Kidney (tissue), 14 donors: Measurements from ENCODE around the gene PDZK1. TPM values are rescaled to one million over a fixed set of nuclear protein-coding genes. Genes with fewer than 3 reads are reported as not detected.
A peak's percentile ranks its signal among the peaks of the same experiment; 100 is the strongest.
"Not testable (repeated sequence)": the region's sequence is repeated elsewhere in the genome, so short reads cannot be mapped to it uniquely, and the experiment has no call there.

Experiments used
- DNase-seq, 5 donors: peaks; one replicate each; pipeline ENCODE4 v3.0.0-alpha.2; 2013 to 2020
- FAIRE-seq: peaks from 2 replicates; lab custom pipeline; 2012; peaks lifted over from hg19 to GRCh38; lab: Jason Lieb, UNC
- H3K27ac ChIP-seq, 2 donors: one replicate each; pipeline ENCODE4 v1.7.0; 2013; ENCODE audit warnings: low read depth in 2 of 2, low read length in 2 of 2, inconsistent platforms in 1 of 2
- H3K27me3 ChIP-seq: one replicate; pipeline ENCODE4 v1.7.1; 2013; ENCODE audit warnings: low read length, inconsistent platforms; ENCODE audit not compliant: control insufficient read depth, insufficient read depth
- H3K36me3 ChIP-seq, 3 donors: one replicate each; pipeline versions ENCODE4 v1.7.0 to v1.7.1; 2013; ENCODE audit warnings: low read length in 3 of 3, control low read depth in 1 of 3, inconsistent platforms in 1 of 3; ENCODE audit not compliant: insufficient read depth in 3 of 3, control insufficient read depth in 2 of 3
- H3K4me1 ChIP-seq, 3 donors: one replicate each; pipeline versions ENCODE4 v1.7.0 to v1.7.1; 2013; ENCODE audit warnings: low read length in 3 of 3, inconsistent platforms in 1 of 3, low read depth in 1 of 3; ENCODE audit not compliant: control insufficient read depth in 2 of 3, insufficient read depth in 2 of 3
- H3K4me3 ChIP-seq, 3 donors: one replicate each; pipeline versions ENCODE4 v1.7.0 to v1.8.1; 2013; ENCODE audit warnings: low read length in 3 of 3, control low read depth in 1 of 3, inconsistent platforms in 1 of 3
- H3K9ac ChIP-seq, 3 donors: one replicate each; pipeline versions ENCODE4 v1.7.0 to v1.7.1; 2013; ENCODE audit warnings: low read length in 3 of 3, control low read depth in 1 of 3, inconsistent platforms in 1 of 3
- H3K9me3 ChIP-seq, 3 donors: one replicate each; pipeline versions ENCODE4 v1.7.0 to v1.7.1; 2013; ENCODE audit warnings: low read length in 3 of 3, control low read depth in 1 of 3, inconsistent platforms in 1 of 3; ENCODE audit not compliant: control insufficient read depth in 2 of 3, insufficient read depth in 1 of 3
- CTCF ChIP-seq: IDR thresholded peaks from 3 replicates; pipeline ENCODE4 v1.5.1; 2012; ENCODE audit warnings: mild to moderate bottlenecking, moderate library complexity, borderline replicate concordance; ENCODE audit not compliant: insufficient read depth; ENCODE audit errors: extremely low read depth
- intact Hi-C: fragments of 100-400 bp; cut with DNase I; formaldehyde crosslinking; loops from one replicate; pipeline ENCODE4 v1.11.1; 2022
- polyA plus RNA-seq: library from polyadenylated mRNA; stranded (reverse); fragments of 350-450 nt; fragmentation: Illumina TruSeq; extraction: RNeasy Lipid Tissue Mini Kit (QIAGEN cat#74804); gene quantifications from one replicate; pipeline ENCODE4 v1.2.3, GENCODE V29; 2014; ENCODE audit warnings: low read depth, low replicate concordance; ENCODE audit not compliant: insufficient read depth
- total RNA-seq: library from RNA; stranded (reverse); fragmentation: NEBNext Ultra II Directional; extraction: Animal tissue kit (Norgen Biotek cat#: 25700); gene quantifications from one replicate; pipeline ENCODE4 v1.2.1, GENCODE V29; 2021
- donor health status: control.
- donor health status: control.
- donor health status: control.
- donor health status: control.
- donor health status: control.
- donor health status: DM: yes; HTN: yes; CAD: no.
- donor health status: Normal renal cell carcinoma (clear cell type).

PDZK1 gene
- total and polyA plus RNA-seq, 2 donors from 2014 or later: 152 to 659 TPM

DNA sequence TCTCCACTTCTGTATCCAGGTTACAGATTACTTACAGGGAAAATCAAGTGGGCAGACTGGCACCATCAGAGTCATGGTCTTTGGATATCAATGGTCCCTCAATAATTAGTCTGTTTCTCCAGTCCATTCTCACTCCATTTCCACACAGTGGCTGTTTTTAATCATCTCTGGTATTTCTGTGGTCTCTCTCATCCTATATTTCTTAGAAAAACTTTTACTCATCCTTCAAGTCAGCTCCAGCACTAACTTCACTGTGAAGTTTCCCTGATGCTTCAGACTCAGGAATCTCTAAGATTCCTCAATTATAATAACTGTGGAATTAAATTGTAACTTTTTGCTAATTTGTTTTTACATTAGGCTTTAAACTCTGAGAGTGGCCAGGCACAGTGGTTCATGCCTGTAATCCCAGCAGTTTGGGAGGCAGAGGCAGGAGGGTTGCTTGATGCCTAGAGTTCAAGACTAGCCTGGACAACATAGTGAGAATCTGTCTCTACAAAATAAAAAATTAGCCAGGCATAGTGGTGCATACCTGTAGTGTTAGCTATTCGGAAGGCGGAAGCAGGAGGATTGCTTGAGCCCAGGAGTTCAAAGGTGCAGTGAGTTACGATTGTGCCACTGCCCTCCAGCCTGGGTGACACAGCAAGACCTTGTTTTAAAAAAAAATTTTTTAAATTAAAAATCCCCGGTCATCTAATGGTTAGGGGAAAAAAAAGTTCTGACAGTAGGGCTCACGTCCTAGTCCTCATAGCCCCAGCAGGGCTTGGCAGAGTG, 22.7 kb upstream of the PDZK1 start:
- no peaks in the 10 kb centered on the region for H3K27me3 ChIP-seq
- no peaks in the 10 kb centered on the region for H3K4me1 ChIP-seq
- TF ChIP-seq CTCF: no peak
- no peaks in the 10 kb centered on the region for H3K9me3 ChIP-seq
- no peak overlapping the region for H3K9ac ChIP-seq
- H3K4me3 ChIP-seq: no peak overlapping the region
- no peak overlapping the region for H3K27ac ChIP-seq
- no peak for FAIRE-seq
- no peaks in the 10 kb centered on the region for H3K36me3 ChIP-seq
- no peak for DNase-seq
- intact Hi-C loops: no loop called here

GRCh38 chr1:145729196-145729595, 22.0 kb upstream of the PDZK1 start:
- no peak for TF ChIP-seq CTCF

DNA sequence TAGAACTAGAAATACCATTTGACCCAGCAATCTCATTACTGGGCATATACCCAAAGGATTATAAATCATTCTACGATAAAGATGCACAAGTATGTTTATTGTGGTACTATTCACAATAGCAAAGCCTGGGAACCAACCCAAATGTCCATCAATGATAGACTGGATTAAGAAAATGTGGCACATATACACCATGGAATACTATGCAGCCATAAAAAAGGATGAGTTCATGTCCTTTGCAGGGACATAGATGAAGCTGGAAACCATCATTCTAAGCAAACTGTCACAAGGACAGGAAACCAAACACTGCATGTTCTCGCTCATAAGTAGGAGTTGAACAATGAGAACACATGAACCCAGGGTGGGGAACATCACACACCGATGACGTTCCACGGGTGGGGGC, 19.0 kb upstream of the PDZK1 start:
- H3K27me3 ChIP-seq, DNase-seq, H3K36me3 ChIP-seq, H3K9ac ChIP-seq, H3K4me1 ChIP-seq, H3K4me3 ChIP-seq, H3K9me3 ChIP-seq, H3K27ac ChIP-seq, intact Hi-C loops, FAIRE-seq: not testable (repeated sequence)

More at GRCh38 chr1:145729196-145729595, 22.0 kb upstream of the PDZK1 start:
- no peak for DNase-seq
- no peaks in the 10 kb centered on the region for H3K4me1 ChIP-seq
- no peak overlapping the region for H3K27ac ChIP-seq
- H3K9ac ChIP-seq: no peak overlapping the region
- no peaks in the 10 kb centered on the region for H3K9me3 ChIP-seq
- no peak overlapping the region for H3K4me3 ChIP-seq
- no peak for FAIRE-seq
- intact Hi-C loops: no loop called here
- H3K27me3 ChIP-seq: no peaks in the 10 kb centered on the region
- H3K36me3 ChIP-seq: no peaks in the 10 kb centered on the region

DNA sequence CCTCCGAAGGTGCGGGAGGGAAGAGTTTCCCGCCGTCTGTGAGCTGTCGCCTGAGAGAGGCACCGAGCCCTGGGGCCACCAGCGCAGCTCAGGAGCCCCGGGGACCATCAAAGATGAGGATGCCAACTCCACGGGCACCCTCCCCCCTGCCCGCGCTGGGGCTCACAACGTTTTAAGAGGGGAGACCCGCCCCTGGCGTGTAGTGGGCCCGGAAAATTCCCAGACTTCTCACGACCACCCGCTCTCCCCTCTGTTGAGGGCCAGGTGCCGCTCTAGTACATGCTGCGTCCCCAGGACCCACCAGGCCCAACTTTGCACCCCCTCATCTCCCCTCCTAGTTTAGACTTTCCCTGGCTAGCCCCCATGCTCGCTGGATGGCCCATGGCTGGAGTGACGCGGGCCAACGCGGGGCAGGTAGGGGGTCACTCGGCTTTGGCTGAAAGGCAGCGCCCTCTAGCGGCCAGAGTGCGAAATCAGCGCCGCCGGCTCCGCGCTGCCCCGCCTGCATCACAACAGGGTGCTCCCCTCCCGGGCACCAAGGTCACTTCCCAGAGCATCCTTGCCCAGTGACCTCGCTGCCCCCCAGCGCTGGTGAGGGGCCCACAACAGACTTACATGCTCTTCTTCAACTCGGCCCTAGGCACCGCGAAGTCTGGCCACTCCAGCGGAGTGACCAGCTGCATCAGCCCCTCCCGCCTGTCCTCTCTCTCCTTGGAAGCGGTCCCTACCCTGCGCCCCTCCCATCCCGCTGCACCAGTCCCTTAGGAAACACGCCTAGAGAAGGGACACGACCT, 13.9 kb upstream of the PDZK1 start:
- no peak for FAIRE-seq
- intact Hi-C loops: no loop called here
- Histone ChIP-seq H3K27ac (peak overlapping the region in 1 of 2 donors; percentile 9), H3K4me3 (peak overlapping the region in 2 of 3 donors; percentile 28 to 53), H3K36me3 (no peaks in the 10 kb centered on the region), H3K4me1 (peaks cover 0 to 8% (median 0%) of the 10 kb centered on the region in 3 donors), H3K27me3 (no peaks in the 10 kb centered on the region), H3K9me3 (no peaks in the 10 kb centered on the region), H3K9ac (peak overlapping the region in 2 of 3 donors; percentile 15 to 65)
- DNase-seq: peak; percentile 73 to 88 (median 82)
- peak; percentile 88 for TF ChIP-seq CTCF
